Activated CD4-positive, alpha-beta T cell treated with anti-CD3 and anti-CD28 coated beads for 36 hours (primary cell): Measurements from ENCODE around the gene TANGO2. TPM values are rescaled to one million over a fixed set of nuclear protein-coding genes. Genes with fewer than 3 reads are reported as not detected.

Source experiments
- ATAC-seq: fragments of 200-7000 bp; cut with Tn5 transposase; one replicate; pipeline ENCODE4 v1.10.0; 2021; ENCODE audit warnings: mild to moderate bottlenecking, moderate library complexity
- CTCF ChIA-PET: fragments of 350-600 bp; sonication (Branson Sonifier 250); formaldehyde crosslinking; loops from one replicate; lab custom pipeline; 2021; ENCODE audit warnings: antibody characterized with exemption; lab: Charles Lee
- POLR2A ChIA-PET: fragments of 350-600 bp; sonication (Branson Sonifier 250); formaldehyde crosslinking; loops from one replicate; lab custom pipeline; 2021; ENCODE audit warnings: antibody characterized with exemption, inconsistent platforms; lab: Charles Lee
- DNase-seq: peaks from one replicate; pipeline ENCODE4 v3.0.0-alpha.2; 2020
- H3K27ac Mint-ChIP-seq: one replicate; pipeline ENCODE4 v1.8.0; 2021; ENCODE audit warnings: mixed read lengths
- H3K27me3 Mint-ChIP-seq: one replicate; pipeline ENCODE4 v1.8.0; 2021; ENCODE audit warnings: mixed read lengths
- H3K36me3 Mint-ChIP-seq: one replicate; pipeline ENCODE4 v1.8.0; 2021; ENCODE audit warnings: low read depth, mixed read lengths
- H3K4me1 Mint-ChIP-seq: one replicate; pipeline ENCODE4 v1.8.0; 2021; ENCODE audit warnings: mixed read lengths
- H3K4me3 Mint-ChIP-seq: one replicate; pipeline ENCODE4 v1.8.0; 2021; ENCODE audit warnings: mild to moderate bottlenecking, moderate library complexity, mixed read lengths
- H3K9me3 Mint-ChIP-seq: one replicate; pipeline ENCODE4 v1.8.0; 2021; ENCODE audit warnings: low read depth, mixed read lengths
- intact Hi-C, 2 experiments: fragments of 100-400 bp; cut with DNase I in 1 of 2; cut with micrococcal nuclease in 1 of 2; formaldehyde crosslinking; loops; one replicate each; pipeline versions ENCODE4 v1.14.2 to v1.15.1; 2022 to 2024; cut with DNase I, micrococcal nuclease
- total RNA-seq, 2 experiments: library from RNA; stranded (reverse); gene quantifications; one replicate each; pipeline ENCODE4 v1.2.3, GENCODE V29; 2021

TANGO2 gene
- total RNA-seq, 2 experiments from 2014 or later: 20.3 to 22.8 TPM

DNA sequence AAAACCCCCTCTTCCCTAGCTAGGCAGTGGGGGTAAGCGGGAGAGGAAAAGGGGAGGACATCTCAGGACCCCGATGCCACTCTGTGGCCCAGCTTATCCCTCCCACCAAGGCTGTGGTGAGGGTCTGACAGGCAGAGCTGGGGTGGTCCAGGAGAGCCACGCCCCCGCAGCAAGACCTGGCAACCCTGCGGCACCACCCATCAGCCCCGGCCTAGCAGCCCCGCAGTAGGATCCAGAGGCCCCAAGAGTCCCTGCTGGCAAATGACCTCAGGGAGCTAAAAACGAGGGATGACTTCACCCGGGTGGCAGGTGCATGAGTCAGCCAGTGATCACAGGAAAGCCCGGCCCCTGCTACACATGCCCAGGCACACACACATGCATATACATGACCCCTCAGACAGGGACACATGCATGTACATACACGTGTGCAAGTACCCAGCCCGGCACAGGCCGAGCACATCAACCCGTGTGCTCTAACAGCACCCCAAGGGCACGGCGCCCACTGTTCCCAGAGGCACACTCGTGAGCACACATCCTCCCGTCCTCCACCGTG is 36.6 kb upstream of the TANGO2 start:
- Mint-ChIP-seq H3K4me1 (no peaks in the 10 kb centered on the region), H3K4me3 (no peak overlapping the region), H3K36me3 (peaks cover 1% of the 10 kb centered on the region), H3K9me3 (no peaks in the 10 kb centered on the region), H3K27ac (no peak overlapping the region), H3K27me3 (no peaks in the 10 kb centered on the region)
- ChIA-PET CTCF (interaction anchor here (0.7 kb wide), 2 partner anchors 13 to 32 kb away, joined by 3 read pairs; no protein-coding TSS in a partner anchor), POLR2A (no interaction called here)
- DNase-seq (peak; percentile 50), ATAC-seq (peak; percentile 47)
- intact Hi-C loops: loop anchor here in 1 of 2 experiments (10.0 kb wide), 1 partner anchor 471 kb away; no protein-coding TSS in a partner anchor

DNA sequence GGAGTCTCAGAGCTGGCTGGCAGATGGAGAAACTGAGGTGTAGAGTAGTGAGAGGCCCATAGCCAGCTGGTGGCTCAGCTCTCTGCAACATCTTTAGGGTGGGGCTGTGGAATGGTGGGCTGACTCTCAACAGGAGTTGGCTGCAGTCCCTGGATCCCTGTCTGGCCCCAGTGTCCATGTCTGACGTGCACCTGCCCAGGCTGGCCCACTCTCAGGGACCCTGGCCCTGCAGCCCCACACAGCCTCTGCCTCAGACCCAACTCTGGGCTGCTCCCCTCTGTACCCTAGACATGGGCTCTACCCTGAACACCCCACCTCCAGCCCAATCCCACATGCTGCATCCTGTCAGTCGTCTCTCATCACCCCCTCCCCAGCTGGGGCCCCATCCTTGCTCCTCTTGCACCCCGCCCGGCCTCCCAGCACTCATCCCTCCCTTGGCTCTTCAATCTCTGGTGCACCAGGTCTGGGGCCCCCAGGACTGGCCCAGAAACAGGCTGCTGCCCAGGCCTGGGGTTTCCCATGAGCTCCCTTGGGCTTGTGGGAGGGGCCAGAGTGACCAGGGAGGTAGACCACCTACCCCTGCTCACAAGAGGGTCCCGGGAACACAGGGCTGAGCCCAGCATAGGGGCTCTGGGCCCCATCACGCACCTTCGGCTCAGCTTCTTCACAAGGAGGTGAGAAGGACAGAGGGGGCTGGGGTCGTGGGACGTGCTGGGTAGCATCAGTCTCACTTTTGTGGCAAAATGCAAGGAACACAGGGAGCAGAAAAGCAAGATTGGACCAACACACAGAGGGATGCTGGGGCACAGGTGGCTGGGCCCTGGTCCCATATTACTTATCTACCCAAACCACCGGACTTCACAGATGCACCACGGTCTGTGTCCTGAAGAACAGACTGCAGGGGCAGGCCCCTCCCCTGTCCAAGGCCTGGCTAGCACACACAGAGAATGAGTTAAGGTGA is 35.8 kb upstream of the TANGO2 start:
- H3K9me3 Mint-ChIP-seq: no peaks in the 10 kb centered on the region
- ChIA-PET CTCF (interaction anchor here (0.7 to 1.8 kb wide), 2 partner anchors 14 to 15 kb away, joined by 3 to 4 read pairs; no protein-coding TSS in a partner anchor), POLR2A (no interaction called here)
- no peak for DNase-seq
- intact Hi-C loops: loop anchor here in 1 of 2 experiments (10.0 kb wide), 1 partner anchor 470 kb away; no protein-coding TSS in a partner anchor
- no peaks in the 10 kb centered on the region for H3K27me3 Mint-ChIP-seq
- ATAC-seq: no peak
- H3K4me3 Mint-ChIP-seq: no peak overlapping the region
- no peak overlapping the region for H3K27ac Mint-ChIP-seq
- H3K4me1 Mint-ChIP-seq: no peaks in the 10 kb centered on the region
- H3K36me3 Mint-ChIP-seq: peaks cover 1% of the 10 kb centered on the region

DNA sequence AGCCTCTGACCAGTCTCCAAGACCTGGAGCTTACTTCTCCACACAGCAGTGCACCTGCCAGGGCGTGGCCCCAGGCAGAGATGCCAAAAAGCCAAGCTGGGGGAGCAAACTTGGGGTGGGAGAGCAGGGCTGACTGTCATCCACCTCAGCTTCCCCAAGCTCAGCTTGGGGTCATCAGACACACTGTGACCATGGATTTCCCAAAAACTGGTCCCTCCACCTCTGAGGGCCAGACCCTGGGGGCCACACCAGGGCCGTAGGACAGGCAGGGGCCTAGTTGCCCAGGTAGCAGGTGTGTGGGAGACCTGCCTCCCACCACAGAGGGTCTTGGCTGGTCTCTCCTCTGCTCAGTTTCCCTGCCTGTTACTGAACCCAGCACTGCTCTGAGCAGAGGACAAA is 34.9 kb upstream of the TANGO2 start:
- Mint-ChIP-seq H3K36me3 (no peaks in the 10 kb centered on the region), H3K4me1 (no peaks in the 10 kb centered on the region), H3K4me3 (no peak overlapping the region), H3K27ac (no peak overlapping the region), H3K9me3 (no peaks in the 10 kb centered on the region), H3K27me3 (no peaks in the 10 kb centered on the region)
- POLR2A ChIA-PET: no interaction called here
- DNase-seq: no peak
- CTCF ChIA-PET: interaction anchor here (0.6 to 1.8 kb wide), 4 partner anchors 16 to 355 kb away, joined by 3 to 4 read pairs (median 3); no protein-coding TSS in a partner anchor
- intact Hi-C loops: loop anchor here in 1 of 2 experiments (10.0 kb wide), 1 partner anchor 469 kb away; no protein-coding TSS in a partner anchor
- ATAC-seq: no peak

DNA sequence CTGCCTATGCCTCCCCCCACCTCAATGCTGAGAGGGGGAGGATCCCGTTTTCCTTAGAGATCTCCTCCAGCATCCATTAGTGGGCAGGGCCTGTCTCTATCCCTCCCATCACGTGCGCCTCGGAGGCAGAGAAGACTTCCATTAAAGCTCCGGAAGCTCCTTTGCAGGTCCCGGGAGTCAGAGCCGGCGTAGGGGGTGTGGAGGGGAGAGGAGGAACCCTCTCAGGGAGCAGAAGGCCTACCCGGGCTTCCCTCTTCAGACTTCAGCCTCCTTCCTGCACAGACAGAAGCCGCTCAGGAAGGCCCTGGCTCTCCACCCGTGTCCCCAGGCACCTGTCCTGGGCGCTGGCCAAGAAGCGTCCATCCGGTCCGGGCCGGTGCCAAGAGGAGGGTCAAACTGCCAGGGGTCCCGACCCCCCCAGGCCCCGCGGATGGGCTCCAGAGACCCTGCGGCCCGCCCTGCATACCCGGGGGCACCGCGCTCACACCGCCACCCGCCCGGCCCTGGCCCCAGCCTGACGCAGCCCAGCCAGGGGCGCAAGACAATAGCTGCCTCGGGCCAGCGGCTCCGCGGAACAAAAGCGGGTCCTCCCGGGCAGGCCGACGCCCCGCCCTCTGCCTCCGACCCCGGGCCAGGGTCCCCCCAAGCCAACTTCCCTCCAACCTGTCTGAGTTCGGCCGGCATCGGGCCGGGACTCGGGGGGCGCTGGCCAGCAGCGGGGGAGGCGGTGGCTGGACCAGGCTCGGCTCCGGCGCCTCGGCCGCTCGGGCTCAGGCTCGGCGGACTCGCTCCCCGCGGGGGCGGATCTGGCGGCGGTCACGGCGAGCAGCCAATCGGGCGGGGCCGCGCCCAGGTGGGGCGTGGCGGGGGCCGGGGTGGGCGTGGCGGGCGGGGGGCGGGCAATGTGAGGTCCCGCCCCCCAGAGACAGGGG is 34.2 kb upstream of the TANGO2 start:
- ChIA-PET POLR2A (no interaction called here), CTCF (interaction anchor here (0.6 to 1.8 kb wide), 4 partner anchors 17 to 356 kb away, joined by 3 to 4 read pairs (median 3); no protein-coding TSS in a partner anchor)
- H3K27me3 Mint-ChIP-seq: no peaks in the 10 kb centered on the region
- intact Hi-C loops: loop anchor here in 1 of 2 experiments (1.0 to 10.0 kb wide), 5 partner anchors 30 to 468 kb away; partner anchors contain the start of genes ARVCF, TANGO2 and ZDHHC8
- DNase-seq: peak; percentile 84
- no peaks in the 10 kb centered on the region for H3K36me3 Mint-ChIP-seq
- no peaks in the 10 kb centered on the region for H3K9me3 Mint-ChIP-seq
- peak; percentile 88 for ATAC-seq
- H3K4me1 Mint-ChIP-seq: no peaks in the 10 kb centered on the region
- H3K27ac Mint-ChIP-seq: no peak overlapping the region
- no peak overlapping the region for H3K4me3 Mint-ChIP-seq

DNA sequence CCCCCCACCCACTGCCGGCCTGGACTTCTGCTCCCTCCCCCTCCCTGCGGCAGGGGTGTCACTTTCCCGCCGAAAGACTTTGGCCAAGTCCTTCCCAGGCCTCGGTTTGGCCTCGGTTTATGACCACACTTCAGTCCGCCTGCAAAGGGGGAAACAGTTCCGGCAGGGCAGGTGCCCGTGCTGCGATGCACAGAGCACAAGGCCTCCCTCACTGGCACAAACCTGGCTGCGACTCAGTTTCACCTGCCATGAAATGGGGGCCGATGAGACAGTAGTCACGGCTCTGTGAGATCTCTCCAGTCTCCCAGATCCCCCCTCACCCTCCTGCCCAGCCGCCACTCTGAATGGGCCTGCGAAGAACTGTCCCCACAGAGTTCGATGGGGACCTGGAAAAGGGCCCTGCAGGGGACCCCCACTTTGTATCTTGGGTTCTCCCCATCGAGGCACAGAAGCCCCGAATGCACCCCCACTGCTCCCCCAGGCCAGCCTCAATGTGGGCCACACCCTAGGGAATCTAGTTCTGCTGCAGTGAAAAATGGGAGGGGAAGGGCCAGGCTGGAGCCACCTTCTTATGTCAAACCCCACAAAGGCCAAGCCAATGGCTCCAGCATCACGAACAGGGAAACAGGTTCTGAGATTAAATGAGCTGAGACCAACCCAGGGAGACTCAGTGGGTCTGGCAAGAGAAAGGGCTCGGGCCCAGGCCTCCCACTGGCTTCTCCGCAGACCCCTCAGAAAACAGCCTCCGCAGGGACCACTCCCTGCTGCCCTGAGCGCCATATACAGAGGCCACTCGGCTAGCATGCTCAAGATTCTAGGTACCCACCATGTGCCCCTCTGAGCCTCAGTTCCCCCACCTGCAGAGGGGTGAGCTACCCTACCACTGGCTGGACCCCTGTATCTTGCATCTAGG is 33.3 kb upstream of the TANGO2 start:
- ChIA-PET POLR2A (no interaction called here), CTCF (interaction anchor here (1.8 kb wide), 1 partner anchor 18 kb away, joined by 4 read pairs; no protein-coding TSS in a partner anchor)
- Mint-ChIP-seq H3K9me3 (no peaks in the 10 kb centered on the region), H3K27me3 (no peaks in the 10 kb centered on the region), H3K36me3 (no peaks in the 10 kb centered on the region), H3K27ac (no peak overlapping the region), H3K4me3 (peak overlapping the region; percentile 6), H3K4me1 (no peaks in the 10 kb centered on the region)
- ATAC-seq: no peak
- DNase-seq: no peak
- intact Hi-C loops: loop anchor here in 1 of 2 experiments (1.0 to 10.0 kb wide), 5 partner anchors 29 to 467 kb away; partner anchors contain the start of genes ARVCF, TANGO2 and ZDHHC8

DNA sequence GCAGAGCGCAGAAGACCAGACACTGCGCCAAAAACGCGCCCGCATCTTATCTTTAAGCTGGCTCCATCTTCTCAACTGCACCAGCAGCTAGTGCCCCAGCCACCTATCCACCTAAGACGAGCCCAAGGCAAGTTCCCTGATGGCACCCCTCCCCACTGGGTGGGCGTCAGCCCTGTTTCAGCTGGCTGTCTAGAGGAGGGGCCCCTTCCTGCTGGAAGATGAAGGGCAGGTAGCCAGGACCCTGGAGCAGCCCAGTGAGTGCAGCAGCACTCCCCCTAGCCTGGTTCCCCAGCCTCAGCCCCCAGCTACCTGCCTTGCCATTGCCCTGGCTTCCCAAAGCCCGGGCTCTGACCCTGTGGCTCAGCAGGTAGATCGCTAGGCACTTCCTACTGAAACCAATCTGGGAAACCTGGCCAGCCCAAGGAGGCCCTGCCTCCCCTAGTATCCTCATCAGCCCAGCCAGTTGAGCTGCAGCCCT is 32.5 kb upstream of the TANGO2 start:
- intact Hi-C loops: loop anchor here in 1 of 2 experiments (10.0 kb wide), 1 partner anchor 466 kb away; no protein-coding TSS in a partner anchor

DNA sequence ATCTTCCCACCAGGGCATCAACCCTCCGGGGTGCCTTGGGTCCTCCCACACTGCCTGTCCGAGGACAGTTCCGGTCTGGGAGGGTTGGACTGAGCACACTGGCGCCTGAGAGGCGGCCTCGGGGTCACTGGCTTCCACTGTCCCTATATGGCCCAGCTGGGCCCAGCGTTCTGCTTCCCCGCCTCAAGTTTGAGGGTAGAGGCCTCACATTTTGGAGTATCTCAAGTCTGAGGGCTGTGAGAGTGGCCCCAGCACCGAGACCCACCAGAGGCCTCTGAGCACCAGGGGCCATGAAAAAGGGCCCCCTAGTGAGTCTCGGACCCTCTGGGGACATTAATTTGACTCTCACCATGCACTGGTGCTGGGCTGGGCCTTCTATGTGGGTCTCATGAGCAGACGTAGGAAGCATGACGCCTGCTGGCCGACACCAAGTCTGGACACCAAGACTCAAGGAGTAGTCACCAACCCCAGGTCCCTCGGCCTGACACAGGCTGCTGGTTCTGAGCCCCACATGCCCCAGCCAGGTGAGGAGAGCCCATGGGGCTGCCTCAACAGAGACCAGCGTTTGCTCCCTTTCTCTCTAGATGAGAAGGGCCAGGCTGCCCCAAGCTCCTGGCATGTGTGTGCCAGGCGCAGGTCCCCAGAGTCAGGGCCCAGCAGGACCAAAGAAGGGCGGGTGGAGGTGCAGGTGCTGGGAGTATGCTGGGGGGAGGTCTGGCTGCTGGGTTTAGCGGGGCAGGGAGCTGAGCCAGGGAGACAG is 31.8 kb upstream of the TANGO2 start:
- ATAC-seq: no peak
- intact Hi-C loops: loop anchor here in 1 of 2 experiments (10.0 kb wide), 1 partner anchor 466 kb away; no protein-coding TSS in a partner anchor
- CTCF ChIA-PET: interaction anchor here (0.6 to 2.1 kb wide), 2 partner anchors 18 to 56 kb away, joined by 3 to 6 read pairs; no protein-coding TSS in a partner anchor
- H3K27me3 Mint-ChIP-seq: no peaks in the 10 kb centered on the region
- POLR2A ChIA-PET: no interaction called here
- H3K9me3 Mint-ChIP-seq: no peaks in the 10 kb centered on the region
- H3K4me1 Mint-ChIP-seq: no peaks in the 10 kb centered on the region
- H3K36me3 Mint-ChIP-seq: no peaks in the 10 kb centered on the region
- no peak overlapping the region for H3K4me3 Mint-ChIP-seq
- no peak for DNase-seq
- H3K27ac Mint-ChIP-seq: no peak overlapping the region

More for the DNA sequence above, 32.5 kb upstream of the TANGO2 start:
- ChIA-PET POLR2A (no interaction called here), CTCF (no interaction called here)
- Mint-ChIP-seq H3K27me3 (no peaks in the 10 kb centered on the region), H3K36me3 (no peaks in the 10 kb centered on the region), H3K4me3 (no peak overlapping the region), H3K27ac (no peak overlapping the region), H3K9me3 (no peaks in the 10 kb centered on the region), H3K4me1 (no peaks in the 10 kb centered on the region)
- ATAC-seq (no peak), DNase-seq (no peak)

DNA sequence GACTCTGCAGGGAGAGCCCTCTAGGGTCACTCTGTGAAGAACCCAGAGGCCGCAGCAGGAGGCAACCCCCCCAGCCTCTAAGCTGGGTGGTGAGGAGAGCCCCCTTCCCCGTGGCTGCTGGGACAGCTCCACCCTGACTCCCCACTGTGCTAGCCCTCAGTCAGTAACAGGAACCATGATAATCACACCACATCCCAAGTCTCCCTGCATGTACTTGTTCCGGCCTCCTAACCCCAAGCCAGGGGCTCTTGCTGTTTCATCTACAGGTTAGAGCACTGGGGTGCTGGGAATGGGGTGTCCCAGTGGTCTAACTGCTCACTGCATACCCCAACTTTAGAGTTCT is 31.2 kb upstream of the TANGO2 start:
- ChIA-PET CTCF (interaction anchor here (2.1 kb wide), 1 partner anchor 18 kb away, joined by 6 read pairs; no protein-coding TSS in a partner anchor), POLR2A (no interaction called here)
- Mint-ChIP-seq H3K36me3 (no peaks in the 10 kb centered on the region), H3K27ac (no peak overlapping the region), H3K4me1 (no peaks in the 10 kb centered on the region), H3K9me3 (no peaks in the 10 kb centered on the region), H3K4me3 (no peak overlapping the region), H3K27me3 (no peaks in the 10 kb centered on the region)
- intact Hi-C loops: loop anchor here in 1 of 2 experiments (10.0 kb wide), 1 partner anchor 465 kb away; no protein-coding TSS in a partner anchor
- DNase-seq (no peak), ATAC-seq (no peak)

DNA sequence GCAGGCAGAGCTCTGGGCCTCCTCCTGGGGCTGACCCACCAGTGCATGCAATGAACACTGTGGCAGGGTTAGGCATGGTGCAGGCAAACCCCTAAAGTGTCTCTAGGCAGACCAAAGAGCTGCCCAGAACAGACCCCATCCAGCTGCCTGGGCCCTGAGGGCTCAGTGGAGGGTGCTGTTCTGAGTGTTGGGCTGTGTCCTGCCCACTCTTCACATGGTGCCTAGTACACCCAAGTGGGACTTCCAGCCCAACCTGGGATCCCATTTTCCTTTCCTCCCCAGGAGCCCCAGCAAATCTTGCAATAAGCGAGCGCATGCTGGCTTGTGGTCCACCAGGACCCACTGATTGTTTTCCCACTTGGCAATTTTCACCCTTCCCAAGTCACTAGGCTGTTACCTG is 30.7 kb upstream of the TANGO2 start:
- Mint-ChIP-seq H3K27ac (no peak overlapping the region), H3K4me3 (no peak overlapping the region), H3K9me3 (no peaks in the 10 kb centered on the region), H3K27me3 (no peaks in the 10 kb centered on the region), H3K36me3 (no peaks in the 10 kb centered on the region), H3K4me1 (no peaks in the 10 kb centered on the region)
- no peak for ATAC-seq
- intact Hi-C loops: no loop called here
- DNase-seq: no peak
- POLR2A ChIA-PET: no interaction called here
- CTCF ChIA-PET: interaction anchor here (2.1 kb wide), 1 partner anchor 19 kb away, joined by 6 read pairs; no protein-coding TSS in a partner anchor
